Measurements from ENCODE around the gene MMP14. TPM values are rescaled to one million over a fixed set of nuclear protein-coding genes. Genes with fewer than 3 reads are reported as not detected.

MMP14 gene
- total and polyA plus RNA-seq, 2 of the 13 experiments (the other 11 are each of a cell fraction or from before 2014, with no cell fraction given), result 5.2 to 9.8 TPM

DNA sequence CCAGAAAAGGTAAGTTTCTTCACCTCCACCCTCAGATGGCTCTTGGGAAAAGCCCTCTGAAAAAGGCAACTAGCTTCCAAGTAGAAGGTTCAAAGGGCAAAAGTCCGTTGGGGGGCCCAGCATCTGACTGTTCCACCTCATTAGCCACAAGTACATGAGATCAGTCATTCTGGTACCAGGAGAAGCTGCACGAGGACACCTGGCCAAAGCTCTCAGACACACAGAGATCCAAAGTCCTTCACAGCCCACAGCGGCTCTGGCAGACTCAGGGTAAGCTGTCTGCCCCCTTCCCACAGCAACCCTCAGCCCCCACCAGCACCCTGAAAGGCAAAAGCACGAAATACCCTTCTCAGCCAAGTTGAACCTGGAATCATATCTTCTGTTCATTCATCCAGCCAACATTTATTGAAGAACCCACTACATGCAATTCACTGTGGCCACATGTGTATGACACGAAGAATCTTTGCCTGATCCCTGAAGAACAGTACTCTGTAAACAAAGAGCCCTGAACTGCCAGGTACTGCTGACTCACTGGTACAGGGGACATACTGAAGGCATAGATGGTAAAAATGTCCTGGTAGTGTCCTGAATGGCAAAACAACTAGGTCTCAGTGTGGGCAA, 40.2 kb upstream of the MMP14 start (continued):
- TF ChIP-seq, protein P1, sequence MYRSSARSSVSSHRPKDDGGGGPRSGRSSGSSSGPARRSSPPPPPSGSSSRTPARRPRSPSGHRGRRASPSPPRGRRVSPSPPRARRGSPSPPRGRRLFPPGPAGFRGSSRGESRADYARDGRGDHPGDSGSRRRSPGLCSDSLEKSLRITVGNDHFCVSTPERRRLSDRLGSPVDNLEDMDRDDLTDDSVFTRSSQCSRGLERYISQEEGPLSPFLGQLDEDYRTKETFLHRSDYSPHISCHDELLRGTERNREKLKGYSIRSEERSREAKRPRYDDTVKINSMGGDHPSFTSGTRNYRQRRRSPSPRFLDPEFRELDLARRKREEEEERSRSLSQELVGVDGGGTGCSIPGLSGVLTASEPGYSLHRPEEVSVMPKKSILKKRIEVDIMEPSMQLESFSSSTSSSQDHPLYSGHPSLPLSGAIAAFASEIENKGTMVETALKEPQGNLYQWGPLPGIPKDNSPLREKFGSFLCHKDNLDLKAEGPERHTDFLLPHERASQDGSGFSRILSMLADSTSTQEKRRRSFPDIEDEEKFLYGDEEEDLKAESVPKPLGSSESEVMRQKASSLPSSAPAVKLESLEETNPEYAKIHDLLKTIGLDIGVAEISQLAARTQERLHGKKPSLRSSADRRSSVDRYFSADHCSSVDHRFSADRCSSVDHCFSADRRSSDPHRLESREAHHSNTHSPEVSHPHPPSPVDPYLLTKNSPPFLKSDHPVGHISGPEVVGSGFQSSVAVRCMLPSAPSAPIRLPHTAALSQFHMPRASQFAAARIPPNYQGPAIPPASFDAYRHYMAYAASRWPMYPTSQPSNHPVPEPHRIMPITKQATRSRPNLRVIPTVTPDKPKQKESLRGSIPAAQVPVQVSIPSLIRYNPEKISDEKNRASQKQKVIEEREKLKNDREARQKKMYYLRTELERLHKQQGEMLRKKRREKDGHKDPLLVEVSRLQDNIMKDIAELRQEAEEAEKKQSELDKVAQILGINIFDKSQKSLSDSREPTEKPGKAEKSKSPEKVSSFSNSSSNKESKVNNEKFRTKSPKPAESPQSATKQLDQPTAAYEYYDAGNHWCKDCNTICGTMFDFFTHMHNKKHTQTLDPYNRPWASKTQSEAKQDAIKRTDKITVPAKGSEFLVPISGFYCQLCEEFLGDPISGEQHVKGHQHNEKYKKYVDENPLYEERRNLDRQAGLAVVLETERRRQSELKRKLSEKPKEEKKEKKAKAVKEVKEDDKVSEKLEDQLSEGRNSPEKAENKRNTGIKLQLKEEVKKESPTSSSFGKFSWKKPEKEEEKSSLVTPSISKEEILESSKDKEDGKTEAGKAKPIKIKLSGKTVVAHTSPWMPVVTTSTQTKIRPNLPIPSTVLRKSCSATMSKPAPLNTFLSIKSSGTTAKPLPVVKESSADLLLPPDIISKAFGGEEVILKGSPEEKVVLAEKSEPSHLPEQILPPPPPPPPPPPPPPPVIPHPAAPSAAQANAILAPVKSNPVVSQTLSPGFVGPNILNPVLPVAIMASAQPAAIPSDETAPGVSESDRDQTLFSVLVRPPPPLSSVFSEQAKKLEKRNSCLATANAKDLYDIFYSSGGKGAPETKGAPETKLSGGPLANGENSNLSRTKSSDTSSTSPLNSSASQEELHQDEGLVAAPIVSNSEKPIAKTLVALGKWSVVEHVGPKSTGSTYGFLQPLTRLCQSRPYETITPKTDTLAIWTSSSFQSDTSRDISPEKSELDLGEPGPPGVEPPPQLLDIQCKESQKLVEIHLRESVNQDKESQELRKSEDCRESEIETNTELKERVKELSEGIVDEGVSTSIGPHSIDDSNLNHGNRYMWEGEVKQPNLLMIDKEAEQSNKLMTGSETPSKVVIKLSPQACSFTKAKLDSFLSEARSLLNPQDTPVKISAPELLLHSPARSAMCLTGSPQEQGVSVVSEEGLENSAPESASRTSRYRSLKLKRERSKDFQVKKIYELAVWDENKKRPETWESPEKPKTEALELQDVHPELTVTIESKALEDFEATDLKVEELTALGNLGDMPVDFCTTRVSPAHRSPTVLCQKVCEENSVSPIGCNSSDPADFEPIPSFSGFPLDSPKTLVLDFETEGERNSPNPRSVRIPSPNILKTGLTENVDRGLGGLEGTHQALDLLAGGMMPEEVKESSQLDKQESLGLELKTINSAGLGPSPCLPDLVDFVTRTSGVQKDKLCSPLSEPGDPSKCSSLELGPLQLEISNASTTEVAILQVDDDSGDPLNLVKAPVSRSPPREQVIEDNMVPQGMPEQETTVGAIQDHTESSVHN (CRISPR knock-in tag; IDR thresholded peaks at IDR 0.05), result no peak
- TF ChIP-seq ZNF709 (CRISPR knock-in tag; IDR thresholded peaks at IDR 0.05) (no peak), KDM1A (CRISPR knock-in tag; IDR thresholded peaks at IDR 0.05) (no peak; the same call in 1 of the 2 replicates), ZNF264 (CRISPR knock-in tag; IDR thresholded peaks at IDR 0.05) (no peak), SAP130 (CRISPR knock-in tag; IDR thresholded peaks at IDR 0.05; ENCODE audit: low read depth) (0 out of 2 replicates have a peak, but pooled peaks have one; percentile 30), HCFC1 (IDR thresholded peaks at IDR 0.05; ENCODE audit: low read depth, low read length) (no peak), THAP11 (CRISPR knock-in tag; IDR thresholded peaks at IDR 0.05) (no peak), ZNF431 (CRISPR knock-in tag; IDR thresholded peaks at IDR 0.05; ENCODE audit: borderline replicate concordance, low read depth) (no peak), PCBP2 (optimal IDR thresholded peaks at IDR 0.05; ENCODE audit: low read depth, low read length, poor library complexity, severe bottlenecking) (no peak), NCOA2 (CRISPR knock-in tag; IDR thresholded peaks at IDR 0.05) (peak; percentile 62; the same call in 1 of the 2 replicates), FOXJ3 (CRISPR knock-in tag; IDR thresholded peaks at IDR 0.05; ENCODE audit: borderline replicate concordance) (no peak), ZNF430 (CRISPR knock-in tag; IDR thresholded peaks at IDR 0.05) (no peak), NCOA1 (CRISPR knock-in tag; IDR thresholded peaks at IDR 0.05) (no peak), MIER2 (CRISPR knock-in tag; IDR thresholded peaks at IDR 0.05) (no peak), CHCHD3 (CRISPR knock-in tag; IDR thresholded peaks at IDR 0.05) (no peak), MBD4 (IDR thresholded peaks at IDR 0.05; ENCODE audit: borderline replicate concordance, low read length) (no peak)
- TF ChIP-seq, protein P2, sequence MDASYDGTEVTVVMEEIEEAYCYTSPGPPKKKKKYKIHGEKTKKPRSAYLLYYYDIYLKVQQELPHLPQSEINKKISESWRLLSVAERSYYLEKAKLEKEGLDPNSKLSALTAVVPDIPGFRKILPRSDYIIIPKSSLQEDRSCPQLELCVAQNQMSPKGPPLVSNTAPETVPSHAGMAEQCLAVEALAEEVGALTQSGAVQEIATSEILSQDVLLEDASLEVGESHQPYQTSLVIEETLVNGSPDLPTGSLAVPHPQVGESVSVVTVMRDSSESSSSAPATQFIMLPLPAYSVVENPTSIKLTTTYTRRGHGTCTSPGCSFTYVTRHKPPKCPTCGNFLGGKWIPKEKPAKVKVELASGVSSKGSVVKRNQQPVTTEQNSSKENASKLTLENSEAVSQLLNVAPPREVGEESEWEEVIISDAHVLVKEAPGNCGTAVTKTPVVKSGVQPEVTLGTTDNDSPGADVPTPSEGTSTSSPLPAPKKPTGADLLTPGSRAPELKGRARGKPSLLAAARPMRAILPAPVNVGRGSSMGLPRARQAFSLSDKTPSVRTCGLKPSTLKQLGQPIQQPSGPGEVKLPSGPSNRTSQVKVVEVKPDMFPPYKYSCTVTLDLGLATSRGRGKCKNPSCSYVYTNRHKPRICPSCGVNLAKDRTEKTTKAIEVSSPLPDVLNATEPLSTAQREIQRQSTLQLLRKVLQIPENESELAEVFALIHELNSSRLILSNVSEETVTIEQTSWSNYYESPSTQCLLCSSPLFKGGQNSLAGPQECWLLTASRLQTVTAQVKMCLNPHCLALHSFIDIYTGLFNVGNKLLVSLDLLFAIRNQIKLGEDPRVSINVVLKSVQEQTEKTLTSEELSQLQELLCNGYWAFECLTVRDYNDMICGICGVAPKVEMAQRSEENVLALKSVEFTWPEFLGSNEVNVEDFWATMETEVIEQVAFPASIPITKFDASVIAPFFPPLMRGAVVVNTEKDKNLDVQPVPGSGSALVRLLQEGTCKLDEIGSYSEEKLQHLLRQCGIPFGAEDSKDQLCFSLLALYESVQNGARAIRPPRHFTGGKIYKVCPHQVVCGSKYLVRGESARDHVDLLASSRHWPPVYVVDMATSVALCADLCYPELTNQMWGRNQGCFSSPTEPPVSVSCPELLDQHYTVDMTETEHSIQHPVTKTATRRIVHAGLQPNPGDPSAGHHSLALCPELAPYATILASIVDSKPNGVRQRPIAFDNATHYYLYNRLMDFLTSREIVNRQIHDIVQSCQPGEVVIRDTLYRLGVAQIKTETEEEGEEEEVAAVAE (CRISPR knock-in tag; IDR thresholded peaks at IDR 0.05; ENCODE audit: borderline replicate concordance), result no peak
- TF ChIP-seq, protein P3, sequence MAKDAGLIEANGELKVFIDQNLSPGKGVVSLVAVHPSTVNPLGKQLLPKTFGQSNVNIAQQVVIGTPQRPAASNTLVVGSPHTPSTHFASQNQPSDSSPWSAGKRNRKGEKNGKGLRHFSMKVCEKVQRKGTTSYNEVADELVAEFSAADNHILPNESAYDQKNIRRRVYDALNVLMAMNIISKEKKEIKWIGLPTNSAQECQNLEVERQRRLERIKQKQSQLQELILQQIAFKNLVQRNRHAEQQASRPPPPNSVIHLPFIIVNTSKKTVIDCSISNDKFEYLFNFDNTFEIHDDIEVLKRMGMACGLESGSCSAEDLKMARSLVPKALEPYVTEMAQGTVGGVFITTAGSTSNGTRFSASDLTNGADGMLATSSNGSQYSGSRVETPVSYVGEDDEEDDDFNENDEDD (CRISPR knock-in tag; IDR thresholded peaks at IDR 0.05; ENCODE audit: borderline replicate concordance), result no peak; the same call in 1 of the 2 replicates
